Right forelimb (tissue), 1 donor: ENCODE data around the gene RGS17.
"Not testable (repeated sequence)": the region's sequence is repeated elsewhere in the genome, so short reads cannot be mapped to it uniquely, and the experiment has no call there.

Experiments
- DNase-seq: peaks from one replicate; pipeline ENCODE4 v3.0.0-alpha.2; 2018

The RGS17 gene, protein sequence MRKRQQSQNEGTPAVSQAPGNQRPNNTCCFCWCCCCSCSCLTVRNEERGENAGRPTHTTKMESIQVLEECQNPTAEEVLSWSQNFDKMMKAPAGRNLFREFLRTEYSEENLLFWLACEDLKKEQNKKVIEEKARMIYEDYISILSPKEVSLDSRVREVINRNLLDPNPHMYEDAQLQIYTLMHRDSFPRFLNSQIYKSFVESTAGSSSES

DNA sequence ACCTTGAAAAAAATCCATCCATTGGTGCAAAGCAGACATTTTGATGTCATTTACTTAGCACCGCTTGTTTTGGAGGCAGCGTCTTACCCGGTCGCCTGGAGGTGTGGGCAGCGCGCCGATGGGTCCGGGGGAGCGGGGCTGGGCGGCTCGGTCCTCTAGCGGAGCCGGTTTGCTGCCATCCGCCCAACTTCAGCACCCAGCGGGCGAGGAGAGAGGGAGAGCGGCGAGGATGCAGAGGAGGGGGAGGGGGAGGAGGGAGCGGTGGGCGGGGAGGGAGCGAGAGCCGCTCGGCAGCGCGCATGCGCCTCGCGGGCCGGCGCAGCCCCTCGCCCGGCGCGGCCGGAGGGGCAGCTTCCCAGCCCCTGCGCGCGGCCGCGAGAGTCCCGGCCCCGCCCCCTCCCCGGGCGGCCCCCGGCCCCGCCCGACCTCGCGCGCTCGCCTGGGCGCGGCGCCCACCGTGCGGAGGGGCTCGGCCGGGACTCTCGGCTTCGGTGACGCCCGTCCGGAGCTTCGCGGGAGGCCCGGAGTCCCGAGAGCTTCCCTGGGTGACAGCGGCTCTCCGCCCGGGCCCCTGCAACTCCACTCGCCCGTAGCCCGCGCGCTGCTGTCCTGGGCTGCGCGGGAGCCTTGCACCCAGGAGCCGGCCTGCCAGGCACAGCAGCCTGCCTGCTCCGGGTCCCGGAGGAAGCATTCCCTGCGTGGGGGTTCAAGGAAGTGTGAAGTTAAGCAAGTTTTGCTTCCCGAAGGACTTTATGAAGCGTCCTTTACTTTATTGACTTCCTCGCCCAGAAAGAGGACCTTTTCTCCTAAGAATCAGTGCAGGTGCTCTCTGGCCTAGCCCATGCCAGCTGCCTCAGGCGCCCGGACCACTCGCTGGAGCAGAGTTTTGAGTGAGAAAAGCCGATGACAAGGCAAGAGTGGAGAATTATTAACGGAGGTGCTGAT is at the start of gene RGS17:
Gene RGS17 (minus strand): TSS at position 246 of the 945 bp plus-strand sequence. CDS start 87,264 bp downstream, outside the sequence.
- DNase-seq, result peak; percentile 86

DNA sequence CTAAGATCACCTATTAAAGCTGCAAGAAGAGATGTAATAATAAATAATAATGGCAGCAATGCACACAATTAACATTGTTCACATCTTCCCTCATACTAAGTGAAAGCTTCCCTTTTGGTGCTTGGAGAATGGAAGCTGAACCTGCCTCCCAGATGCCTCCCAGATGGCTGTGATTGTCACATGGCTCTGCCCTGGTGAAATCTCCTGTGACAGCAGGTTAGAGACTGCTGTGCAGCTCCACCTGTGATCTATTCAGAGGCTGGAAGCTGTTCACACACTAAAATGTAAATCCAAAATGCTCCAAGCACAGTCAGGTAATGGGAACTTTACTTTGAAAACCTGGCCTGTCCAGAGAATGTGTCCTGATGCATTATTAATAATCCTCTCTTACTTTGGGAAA is 41.7 kb upstream of the RGS17 start:
- DNase-seq, result no peak

DNA sequence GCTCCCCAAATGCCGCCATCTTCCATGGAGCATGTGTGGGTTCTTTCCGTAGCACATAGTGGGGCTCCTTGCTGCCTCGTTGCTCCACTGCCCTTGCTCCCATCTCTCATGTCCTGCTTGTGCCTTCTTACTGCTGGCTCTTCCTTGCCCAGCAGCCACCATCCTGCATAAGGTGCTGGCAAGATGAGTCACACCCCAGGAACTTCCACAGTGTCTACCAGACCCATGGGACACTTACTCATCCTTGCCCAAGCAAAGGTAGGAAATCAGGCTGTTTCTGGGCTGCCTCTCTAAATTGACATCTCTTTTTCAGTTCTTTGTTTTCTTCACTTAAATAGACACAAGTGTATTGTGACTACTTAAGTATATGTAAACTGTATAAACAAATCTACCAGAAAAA is 39.4 kb upstream of the RGS17 start:
- DNase-seq, result no peak

DNA sequence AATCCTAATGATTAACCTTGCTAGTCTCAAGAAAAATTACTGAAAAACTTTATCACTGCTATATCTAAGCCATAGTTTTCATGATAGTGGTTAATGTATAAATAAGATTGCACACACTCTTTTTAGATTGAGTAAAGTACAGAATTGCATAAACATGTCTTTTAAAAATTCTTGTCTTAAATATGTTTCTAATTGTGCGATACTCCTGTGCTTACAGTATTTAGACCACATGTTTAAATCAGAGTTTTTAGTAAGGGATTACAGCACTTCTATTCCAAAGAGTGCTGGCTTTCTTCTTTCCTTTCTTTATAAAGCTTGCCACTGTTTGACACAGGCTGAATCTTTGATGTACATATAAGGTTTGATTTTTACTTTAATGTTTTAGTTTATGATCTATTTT is 36.8 kb upstream of the RGS17 start:
- no peak for DNase-seq

DNA sequence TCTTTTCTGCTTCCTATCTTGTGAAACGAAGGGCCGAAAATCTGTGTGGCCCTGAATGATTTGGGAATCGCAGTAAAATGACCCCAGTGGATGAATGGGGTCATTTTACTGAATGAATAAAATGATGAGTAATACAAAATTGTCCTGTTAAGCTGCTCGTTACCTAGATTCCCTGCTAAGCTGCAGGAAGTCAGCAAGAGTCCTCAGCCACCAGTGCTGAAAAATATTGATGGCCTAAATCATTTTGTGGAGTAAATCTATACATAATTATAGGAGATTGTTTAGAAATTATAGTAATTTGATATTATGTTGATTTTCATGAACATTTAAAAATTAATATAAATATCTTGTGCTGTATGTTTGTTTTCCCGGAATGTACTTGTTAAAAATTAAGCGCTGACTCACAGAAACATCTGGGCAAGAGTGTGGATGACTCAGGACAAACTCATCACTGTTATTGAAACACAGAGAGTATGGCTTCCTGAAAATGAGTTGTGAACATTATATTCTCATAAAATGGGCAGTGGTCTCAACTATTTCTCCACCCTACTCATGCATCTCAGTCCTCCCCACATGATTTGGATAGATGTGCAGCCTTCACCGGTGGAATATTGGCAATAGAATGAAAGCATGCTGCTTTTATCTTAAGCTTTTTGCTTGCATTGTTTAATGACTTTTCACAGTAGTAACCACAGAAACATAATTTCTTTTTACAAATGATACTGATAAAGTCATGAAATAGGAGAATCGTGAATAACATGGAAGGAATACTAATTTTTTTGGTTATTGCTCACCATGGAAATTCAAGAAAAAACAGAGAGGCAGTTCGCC is 36.2 kb upstream of the RGS17 start:
- DNase-seq, result no peak

DNA sequence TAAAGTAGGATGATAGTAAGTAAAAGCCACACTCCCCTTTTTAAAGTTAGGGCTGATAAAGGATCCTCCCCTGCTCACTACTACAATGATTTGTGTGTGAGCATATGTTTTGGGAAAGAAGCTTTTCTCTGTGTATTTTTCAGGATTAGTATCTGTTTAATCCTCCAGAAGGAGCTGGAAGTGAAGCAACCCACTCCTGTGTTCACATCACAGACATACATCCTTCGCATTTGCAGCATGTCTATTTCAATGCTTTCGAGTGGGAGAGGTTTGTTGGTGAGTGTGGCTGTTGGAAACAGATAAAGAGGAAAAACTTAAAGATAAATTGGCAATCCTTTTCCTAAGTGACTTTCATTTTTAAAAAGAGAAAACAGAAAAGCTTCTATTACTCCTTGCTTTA is 31.6 kb upstream of the RGS17 start:
- no peak for DNase-seq

DNA sequence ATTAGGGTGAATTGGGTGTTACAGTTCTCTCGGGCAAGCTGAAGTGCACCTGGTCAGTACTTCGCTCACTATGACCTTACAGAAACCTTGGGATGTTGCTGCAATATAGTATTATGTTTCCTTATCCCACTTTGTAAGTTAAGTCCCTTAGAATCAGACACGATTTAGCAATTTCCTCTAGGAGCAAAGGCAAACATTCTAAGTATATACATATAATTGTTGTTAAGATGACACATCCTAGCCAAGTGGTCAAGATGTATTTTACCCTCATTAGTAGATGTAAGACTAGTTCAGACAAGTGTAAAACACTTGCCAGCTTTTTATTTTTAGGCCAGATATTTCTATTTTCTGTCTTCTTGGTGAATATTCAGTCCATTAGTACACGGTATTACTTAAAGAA is 31.1 kb upstream of the RGS17 start:
- DNase-seq, result no peak

DNA sequence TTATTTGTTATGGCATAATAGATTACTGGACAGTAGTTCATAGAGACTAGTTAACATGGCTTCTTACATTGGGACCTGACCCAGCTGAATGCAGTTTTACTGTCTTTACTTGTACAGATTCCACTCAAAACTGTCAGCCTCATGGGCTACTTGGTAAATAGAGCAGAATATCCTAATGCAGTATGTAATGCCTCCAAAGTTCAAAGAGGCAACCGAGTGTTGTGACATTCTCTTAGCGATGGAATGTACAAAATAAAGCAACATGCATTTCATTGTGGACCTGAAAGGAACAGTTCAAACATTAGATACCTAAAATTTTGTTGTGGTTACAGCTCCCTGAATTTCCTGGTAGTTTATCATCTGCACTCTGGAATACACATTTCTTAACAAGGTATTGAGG is 29.1 kb upstream of the RGS17 start:
- no peak for DNase-seq

DNA sequence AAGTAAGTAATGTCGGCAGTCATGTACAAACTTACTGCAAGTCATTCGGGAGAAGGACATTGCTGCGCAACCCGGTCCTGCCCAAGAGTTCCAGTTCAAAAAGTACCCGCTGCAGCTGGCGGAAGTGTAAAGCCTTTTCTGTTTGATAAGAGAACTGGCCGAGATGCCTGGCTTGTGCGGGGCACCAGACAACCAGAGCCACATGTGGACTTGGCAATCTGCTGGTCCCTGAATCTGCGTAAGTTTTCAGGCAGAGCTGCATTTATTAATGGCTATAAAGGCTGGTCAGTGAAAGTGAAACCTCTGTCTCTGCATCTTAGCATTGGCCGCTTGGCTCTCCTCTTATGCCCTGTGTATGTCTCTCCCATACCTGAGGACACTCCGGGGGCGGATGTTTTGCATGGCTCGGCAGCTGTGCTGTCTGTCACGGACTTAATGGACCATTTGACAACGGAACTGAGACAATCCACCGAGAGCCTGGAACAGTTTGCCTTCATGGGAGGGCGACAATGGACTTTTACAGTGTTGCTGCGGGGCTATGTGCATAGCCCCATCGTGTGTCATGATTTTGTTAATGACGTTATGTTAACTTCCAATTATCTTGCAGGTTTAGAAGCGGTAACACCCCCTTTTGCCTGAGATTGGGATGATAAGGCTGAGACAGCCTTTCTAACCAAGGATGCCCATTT is 19.8 kb upstream of the RGS17 start:
- no peak for DNase-seq

DNA sequence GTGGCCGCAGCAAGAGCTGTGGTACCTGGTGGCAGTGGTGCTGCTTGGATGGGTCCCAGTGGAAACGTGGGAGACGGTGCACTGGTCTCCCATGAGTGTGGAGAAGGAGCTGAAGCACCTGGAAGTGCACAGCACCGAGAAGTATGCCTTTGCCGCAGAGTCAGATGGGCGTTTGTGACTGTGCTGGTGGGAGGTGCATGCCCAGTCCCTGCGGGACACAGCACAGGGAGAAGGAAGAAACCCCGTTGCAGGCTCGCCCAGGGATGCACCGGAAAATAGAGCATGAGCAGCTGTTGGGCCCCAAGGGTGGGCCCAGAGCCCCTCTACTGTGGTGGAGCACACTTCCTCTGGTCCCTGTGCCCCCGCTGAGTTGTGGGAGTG is 19.3 kb upstream of the RGS17 start:
- DNase-seq, result no peak

DNA sequence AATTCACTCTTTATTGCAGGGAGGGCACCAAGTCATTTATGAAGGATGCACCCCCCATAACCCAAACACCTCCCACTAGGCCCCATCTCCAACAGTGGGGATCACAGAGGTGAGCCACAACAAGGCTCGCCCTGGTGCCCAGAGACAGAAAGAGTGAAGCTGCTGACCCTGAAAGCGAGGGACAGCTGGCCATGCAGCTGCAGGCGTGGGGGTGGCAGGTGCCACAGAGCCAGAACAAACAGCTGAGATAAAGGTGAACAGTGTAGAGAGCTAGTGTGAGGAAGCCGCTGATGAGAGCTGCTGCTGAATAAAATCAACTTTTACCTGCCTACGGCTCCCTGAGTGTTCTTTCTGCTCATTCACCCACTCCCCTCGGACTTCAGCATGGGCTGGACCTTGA is 18.8 kb upstream of the RGS17 start:
- DNase-seq, result no peak

DNA sequence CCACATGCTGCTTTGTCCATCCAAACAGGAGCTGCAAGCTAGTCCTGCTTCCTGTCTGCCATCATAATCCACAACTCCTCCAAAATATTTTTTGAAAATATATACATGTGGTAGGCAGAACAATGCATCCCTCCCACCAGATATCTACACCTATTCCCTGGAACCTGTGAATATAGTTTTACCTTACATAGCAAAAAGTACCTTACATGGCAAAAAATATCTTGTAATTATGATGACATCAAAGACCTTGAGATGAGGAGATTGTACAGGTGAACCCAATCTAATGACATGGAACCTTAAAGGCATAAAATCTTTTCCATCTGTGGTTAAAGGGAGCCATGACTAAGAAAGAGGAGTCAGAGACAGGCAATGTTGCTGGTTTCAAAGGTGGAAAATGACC is 15.3 kb upstream of the RGS17 start:
- no peak for DNase-seq

DNA sequence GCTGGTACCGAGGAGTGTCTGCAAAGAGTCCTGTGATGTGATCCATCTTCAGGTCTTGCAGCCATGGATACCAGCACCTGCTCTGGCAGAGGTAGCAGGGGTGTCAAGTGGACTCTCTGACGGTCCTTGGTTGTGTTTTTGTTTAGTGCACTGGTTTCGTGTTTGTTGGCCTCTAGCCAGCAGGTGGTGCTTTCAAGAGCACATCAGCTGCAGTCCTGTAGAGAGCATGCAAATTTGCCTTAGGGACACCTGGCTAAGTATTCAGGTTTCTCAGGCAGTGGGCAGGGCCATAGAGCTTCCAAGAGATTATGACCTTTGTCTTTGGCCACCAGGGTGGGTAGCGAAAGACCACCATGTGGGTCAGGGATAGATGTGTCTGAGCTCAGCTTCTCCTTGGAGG is 14.5 kb upstream of the RGS17 start:
- DNase-seq, result no peak

DNA sequence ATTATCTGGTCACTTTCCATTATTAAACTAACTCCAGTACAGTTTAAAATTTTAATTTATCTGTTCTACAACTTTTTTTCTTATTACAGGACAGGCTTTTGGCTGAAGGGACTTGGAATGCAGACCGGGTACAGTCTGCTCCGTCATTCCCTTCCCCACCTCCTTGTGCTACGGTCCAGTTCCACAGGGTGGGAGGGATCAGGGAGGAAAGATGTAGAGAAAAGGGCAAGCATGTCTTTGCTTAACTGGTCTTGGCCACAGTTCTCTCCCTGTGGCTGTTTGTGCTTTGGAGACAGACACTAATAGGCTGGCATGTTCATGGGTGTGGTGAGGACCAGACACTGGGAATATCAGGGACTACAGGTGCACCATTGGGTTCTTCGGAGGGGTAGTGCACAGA is 12.1 kb upstream of the RGS17 start:
- DNase-seq, result no peak

DNA sequence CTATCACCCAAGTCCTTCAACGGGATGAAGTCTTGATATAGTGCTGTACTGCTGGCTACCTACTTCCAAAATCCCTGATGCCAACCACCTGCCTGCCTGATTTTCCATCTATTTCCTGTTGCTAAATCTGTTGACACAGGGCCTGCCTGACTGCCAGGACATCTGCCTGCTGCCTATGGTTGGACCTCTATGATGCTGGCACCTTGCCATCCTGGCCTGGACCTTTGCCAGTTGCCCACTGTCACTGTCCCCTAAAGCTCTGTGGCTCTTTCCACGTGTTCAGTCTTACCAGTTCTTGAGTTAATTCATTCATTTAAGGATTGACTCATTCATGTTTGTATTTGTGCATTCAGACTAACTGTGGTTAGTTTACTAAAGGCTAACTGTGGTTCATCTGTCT is 9.2 kb upstream of the RGS17 start:
- DNase-seq, result no peak

DNA sequence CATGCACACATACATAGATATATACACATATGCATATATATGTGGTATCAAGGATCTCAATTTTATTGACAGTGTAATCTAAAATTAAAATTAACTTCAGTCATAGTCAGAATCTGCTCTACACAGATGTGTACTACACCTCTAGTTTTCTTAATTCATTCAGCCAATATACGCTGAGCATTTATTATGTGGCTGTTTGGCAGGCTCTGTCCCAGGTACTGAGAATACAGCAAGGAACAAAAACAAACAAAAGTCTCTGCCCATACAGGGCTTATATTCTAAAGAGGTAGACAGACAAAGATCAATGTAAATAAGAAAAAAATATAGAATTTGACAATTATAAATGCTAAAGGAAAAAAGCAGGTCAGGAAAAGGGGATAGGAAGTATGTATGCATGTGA is 7.8 kb upstream of the RGS17 start:
- DNase-seq, result no peak

DNA sequence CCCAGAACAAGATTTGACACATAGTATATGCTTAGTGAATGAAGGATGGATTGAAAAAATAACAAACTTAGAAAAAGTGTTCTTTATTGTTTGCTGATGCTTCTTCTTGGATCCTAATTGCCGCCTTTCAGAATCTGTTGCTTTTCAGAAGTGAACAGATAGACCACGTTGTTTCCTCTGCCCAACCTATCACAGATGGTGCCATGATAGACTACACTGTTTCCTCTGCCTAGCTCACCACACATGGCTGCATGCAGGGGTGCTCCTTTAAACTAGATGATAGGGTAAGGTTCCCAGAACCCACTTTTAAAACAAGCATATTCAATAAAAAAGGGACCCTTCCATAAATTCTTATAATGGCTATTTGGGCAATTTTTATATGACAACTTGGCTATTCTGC is 4.6 kb upstream of the RGS17 start:
- no peak for DNase-seq

DNA sequence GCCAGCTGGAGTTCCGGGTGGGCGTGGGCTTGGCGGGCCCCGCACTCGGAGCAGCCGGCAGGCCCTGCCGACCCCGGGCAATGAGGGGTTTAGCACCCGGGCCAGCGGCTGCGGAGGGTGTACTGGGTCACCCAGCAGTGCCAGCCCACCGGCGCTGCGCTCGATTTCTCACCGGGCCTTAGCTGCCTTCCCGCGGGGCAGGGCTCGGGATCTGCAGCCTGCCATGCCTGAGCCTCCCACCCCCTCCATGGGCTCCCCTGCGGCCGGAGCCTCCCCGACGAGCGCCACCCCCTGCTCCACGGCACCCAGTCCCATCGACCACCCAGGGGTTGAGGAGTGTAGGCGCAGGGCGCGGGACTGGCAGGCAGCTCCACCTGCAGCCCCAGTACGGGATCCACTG is 2.6 kb upstream of the RGS17 start:
- not testable (repeated sequence) for DNase-seq

DNA sequence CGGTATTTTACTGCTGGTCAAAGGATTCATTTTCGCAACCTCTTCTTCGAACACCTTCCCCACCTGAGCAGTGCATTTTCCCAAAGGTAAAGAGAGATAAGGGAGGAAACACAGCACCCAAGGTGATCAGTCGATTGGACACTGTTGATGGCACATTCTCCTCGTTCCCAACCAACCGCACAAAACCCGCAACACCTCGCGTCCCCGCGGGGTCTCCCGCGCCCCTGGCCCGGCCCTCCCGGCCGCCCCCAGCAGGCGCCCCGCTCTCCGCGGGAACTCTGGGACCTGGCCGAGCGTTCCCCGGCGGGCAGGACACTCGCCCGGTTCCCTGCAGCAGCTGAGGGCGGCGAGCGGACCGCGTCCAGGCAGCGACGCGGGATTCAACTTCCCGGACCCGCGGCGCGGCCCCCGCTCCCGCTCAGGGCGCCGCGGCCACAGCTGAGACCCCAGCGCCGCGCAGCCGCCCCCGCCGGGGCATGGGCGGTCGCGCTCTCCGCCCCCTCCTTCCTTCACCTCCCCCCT is 506 bp downstream of the RGS17 start:
- DNase-seq, result no peak

DNA sequence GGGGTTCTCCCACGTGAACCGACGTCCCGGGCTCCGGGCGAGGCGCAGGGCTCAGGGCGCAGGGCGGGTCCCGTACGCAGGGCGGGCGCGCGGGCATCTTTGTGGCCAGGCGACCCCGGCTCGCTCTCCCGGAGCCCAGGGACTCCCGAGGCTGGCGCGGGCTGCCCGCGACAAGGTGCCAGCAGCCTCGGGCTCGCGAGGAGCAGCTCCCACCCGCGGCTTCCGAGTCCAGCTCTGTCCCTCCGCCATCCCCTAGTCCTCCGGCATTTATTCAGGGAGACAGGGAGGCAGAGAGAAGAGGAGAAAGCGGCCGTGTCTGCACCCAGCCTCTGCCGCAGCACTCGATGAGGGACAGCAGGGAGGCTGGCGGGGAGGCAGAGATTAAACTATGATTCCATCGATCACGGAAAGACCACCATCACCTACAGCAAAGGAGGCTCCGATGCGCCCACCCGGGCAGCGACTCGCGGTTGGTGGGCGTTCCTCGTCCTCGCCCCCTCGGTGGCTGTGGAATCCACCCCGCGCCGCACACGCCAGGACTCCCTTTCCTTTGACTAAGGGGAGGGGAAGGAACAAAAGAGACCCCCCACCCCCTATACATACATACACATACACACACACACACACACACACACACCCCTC is 1.1 kb downstream of the RGS17 start:
- no peak for DNase-seq

DNA sequence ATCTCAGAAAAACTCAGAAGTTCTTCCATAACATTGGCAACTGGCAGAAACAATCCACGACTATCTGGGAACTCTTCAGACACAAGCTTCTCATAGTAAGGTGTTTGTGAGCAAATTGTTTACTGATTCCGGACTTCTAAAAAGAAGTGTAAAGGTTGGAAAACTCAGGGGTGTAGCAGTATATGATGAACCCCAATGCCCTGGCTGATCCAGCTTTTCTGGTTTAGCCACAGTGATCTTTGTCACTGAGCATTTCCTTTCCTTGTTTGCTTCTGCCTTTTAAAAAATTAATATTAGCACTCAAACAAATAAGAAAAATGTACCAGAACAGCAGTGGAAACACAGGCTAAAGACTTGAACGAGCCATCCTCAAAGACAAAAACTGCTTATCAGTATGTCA is 4.9 kb downstream of the RGS17 start:
- no peak for DNase-seq

DNA sequence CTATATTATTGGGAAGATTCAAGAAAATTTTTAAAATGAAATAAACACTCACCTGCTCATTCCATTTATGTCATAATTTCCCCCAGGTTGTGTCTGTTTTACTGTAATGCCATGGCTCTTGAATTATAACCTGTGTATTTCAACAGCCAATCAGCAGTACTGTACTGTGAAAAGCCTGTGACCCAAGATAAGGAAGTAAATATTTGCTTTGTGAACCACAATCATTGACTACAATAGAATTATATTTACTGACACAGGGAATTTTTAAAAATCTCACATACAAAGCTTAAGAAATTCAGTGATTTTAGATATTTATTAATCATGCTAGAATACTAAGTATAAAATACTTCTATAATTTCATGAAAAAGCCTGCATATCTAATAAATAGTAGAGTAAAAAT is 6.0 kb downstream of the RGS17 start:
- no peak for DNase-seq
